GOT3 (cell line): Measurements from ENCODE around the gene ACTA2.

Source experiments
- DNase-seq: peaks from one replicate; lab custom pipeline; 2025; ENCODE audit warnings: mixed read lengths; lab: John Stamatoyannopoulos, UW

Gene ACTA2

GRCh38 chr10:88920198-88920597 is 32.4 kb downstream of the ACTA2 start:
- DNase-seq: no peak

- no peak for DNase-seq
Observed at GRCh38 chr10:88919041-88919440, 33.5 kb downstream of the ACTA2 start.

GRCh38 chr10:88918191-88918905 is 34.2 kb downstream of the ACTA2 start:
- DNase-seq: no peak

- no peak for DNase-seq
Observed at GRCh38 chr10:88916986-88917385, 35.6 kb downstream of the ACTA2 start.

GRCh38 chr10:88916231-88916630 is 36.3 kb downstream of the ACTA2 start:
- DNase-seq: no peak

- DNase-seq: no peak
Observed at GRCh38 chr10:88915781-88916180, 36.8 kb downstream of the ACTA2 start.

GRCh38 chr10:88913788-88914187 is 38.8 kb downstream of the ACTA2 start:
- DNase-seq: no peak

- no peak for DNase-seq
Observed at GRCh38 chr10:88913127-88913526, 39.4 kb downstream of the ACTA2 start.

GRCh38 chr10:88911851-88912250 is 40.7 kb downstream of the ACTA2 start:
- no peak for DNase-seq

GRCh38 chr10:88911116-88911515 is 41.5 kb downstream of the ACTA2 start:
- no peak for DNase-seq

GRCh38 chr10:88908194-88908593 is 44.4 kb downstream of the ACTA2 start:
- no peak for DNase-seq

- no peak for DNase-seq
Observed at GRCh38 chr10:88906921-88907320, 45.7 kb downstream of the ACTA2 start.

GRCh38 chr10:88903715-88904114 is 48.9 kb downstream of the ACTA2 start:
- no peak for DNase-seq

GRCh38 chr10:88901984-88902789 is 50.4 kb downstream of the ACTA2 start:
- no peak for DNase-seq

GRCh38 chr10:88901206-88901983 is 51.2 kb downstream of the ACTA2 start:
- no peak for DNase-seq

GRCh38 chr10:88899886-88900285 is 52.7 kb downstream of the ACTA2 start:
- no peak for DNase-seq

GRCh38 chr10:88898727-88899126 is 53.8 kb downstream of the ACTA2 start:
- no peak for DNase-seq

GRCh38 chr10:88896994-88897853 is 55.3 kb downstream of the ACTA2 start:
- no peak for DNase-seq

- no peak for DNase-seq
Observed at GRCh38 chr10:88896372-88896993, 56.1 kb downstream of the ACTA2 start.

- DNase-seq: no peak
Observed at GRCh38 chr10:88895250-88895649, 57.3 kb downstream of the ACTA2 start.

GRCh38 chr10:88893611-88894010 is 59.0 kb downstream of the ACTA2 start:
- DNase-seq: no peak
